NOMO-1 treated with dmso at 0.1 percent for 144 hours (cell line): Measurements from ENCODE around the gene PIM1.
"Not testable (repeated sequence)": the region's sequence is repeated elsewhere in the genome, so short reads cannot be mapped to it uniquely, and the experiment has no call there.

Experiments
- DNase-seq: peaks from one replicate; lab custom pipeline; 2025; ENCODE audit not compliant: unreplicated experiment; lab: John Stamatoyannopoulos, UW

Gene PIM1

DNA sequence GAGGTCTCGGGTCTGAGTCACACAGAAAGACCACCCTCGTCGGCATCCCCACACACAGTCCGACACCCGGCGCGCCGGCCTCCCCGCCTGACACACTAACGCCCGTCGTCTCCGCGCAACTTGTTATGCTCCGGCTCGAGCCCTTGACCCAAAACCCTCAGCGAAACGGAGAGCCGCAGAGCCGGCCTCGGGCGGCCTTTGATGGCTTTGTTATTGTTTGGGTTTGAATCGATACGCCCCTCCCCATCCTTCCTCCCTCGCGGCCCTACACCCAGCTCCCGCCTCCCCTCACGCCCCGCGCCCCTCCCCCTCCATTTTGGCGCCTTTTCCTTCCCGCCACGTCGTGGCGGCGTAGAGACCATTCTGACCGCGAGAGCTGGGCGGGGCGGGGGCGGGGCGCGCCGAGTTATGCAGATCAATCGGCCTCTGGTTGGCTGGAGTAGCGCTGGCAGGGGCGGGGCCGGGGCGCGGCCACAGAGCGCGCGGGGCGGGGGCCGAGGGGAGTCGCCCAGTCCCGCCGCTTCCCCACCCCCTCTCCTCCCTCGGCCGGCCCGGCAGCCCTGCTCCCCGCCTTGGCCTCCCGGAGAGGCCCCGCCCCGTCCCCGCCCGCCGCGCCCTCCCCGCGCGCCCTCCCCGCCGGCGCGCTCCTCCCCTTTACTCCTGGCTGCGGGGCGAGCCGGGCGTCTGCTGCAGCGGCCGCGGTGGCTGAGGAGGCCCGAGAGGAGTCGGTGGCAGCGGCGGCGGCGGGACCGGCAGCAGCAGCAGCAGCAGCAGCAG is at the start of gene PIM1:
Gene PIM1, plus strand, starts transcription at position 657 of the 777 bp plus-strand sequence. CDS start 424 bp downstream, outside the sequence.
- peak; percentile 88 for DNase-seq

DNA sequence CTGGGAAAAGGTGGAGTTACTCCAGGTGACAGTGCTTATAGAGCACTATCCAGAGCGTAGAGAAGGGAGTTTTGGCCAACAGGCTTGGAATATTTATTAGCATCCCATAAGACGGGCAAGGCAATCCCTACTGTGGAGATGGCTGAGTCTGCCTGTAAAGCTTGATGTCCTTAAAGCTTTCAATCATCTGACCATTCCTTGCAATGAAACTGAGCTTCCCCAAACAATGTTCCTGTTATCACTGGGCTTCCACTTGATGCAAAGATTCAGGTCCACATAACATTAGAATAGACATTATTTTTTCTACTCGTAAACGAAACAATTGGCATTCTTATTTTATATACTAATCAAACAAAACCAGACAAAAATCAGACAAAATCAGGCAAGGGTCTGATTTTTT is 48.4 kb upstream of the PIM1 start:
- DNase-seq, result no peak

DNA sequence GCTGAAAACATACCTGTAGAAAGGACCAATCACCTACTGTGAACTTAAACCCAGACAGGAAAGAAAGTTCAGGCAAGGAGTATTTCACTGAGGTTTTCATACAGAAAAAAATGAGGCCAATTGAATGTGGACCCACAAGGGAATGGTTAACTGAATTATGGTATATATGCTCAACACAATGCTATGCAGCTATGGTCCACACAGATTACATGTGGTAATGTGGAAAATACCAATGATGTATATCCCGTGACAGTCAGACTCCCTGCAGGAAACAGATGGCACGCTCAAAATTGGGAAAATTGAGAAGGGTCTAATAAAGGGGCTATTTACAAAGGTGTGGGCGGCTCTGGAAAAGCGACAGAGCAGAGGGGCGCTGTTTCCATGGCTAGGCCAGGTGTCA is 47.1 kb upstream of the PIM1 start:
- DNase-seq, result no peak

DNA sequence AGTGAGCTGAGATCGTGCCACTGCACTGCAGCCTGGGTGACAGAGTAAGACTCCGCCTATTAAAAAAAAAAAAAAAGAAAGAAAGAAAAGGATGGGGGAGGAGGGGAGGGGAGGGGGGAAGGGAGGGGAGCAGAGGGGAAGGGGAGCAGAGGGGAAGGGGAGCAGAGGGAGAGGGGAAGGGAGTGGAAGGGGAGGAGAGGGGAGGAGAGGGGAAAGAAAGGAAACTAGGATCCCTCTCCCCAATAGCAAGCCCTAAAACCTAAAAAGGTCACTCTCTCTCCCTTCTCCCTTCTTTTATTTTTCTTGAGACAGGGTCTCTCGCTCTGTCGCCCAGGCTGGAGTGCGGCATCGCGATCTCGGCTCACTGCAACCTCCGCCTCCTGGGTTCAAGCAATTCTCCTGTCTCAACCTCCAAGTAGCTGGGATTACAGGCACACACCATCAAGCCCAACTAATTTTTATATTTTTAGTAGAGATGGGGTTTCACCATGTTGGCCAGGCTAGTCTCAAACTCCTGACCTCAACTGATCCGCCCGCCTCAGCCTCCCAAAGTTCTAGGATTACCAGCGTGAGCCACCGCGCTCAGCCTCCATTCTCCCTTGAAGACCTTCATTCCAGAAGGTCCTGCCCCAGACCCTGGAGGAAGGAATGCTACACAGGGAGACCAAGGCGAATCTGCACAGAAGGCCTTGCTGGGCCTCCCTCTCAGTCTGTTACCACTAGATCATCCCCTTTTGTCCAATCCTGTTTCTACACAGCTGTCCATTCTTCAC is 45.8 kb upstream of the PIM1 start:
- no peak for DNase-seq

DNA sequence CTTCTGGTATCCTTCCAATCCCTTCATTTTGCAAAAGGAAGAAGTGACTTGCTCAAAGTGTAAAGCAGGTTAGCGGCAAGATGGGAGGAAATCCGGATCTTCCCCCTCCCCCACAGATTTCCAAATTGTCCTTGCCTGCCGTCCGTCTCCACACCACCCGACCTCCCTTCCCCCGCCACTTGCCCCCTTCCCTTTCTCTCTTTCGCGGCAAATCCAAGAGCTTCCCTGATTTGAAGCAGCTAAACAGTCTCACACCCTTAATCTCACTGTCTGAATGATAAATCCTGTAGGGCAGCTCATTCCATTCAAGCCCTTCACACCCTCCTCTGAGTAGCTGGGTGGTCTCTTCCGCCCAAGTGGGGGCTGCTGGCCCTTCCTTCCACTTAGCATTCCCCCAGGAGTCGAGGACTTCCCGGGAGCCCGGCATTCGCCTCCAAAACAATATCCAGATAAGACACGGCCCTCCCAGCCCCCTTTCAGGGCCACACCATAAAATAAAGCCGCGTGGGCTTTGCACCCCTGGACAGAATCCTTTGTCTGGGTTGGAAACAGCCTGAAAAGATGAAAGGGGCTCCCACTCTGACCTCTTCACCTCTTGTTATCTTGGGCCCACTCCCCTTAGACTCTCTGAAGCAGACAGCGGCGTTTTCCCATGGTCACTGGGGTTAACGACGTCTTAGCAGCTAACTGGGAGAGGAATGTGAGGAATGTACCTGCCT is 44.0 kb upstream of the PIM1 start:
- DNase-seq, result no peak

DNA sequence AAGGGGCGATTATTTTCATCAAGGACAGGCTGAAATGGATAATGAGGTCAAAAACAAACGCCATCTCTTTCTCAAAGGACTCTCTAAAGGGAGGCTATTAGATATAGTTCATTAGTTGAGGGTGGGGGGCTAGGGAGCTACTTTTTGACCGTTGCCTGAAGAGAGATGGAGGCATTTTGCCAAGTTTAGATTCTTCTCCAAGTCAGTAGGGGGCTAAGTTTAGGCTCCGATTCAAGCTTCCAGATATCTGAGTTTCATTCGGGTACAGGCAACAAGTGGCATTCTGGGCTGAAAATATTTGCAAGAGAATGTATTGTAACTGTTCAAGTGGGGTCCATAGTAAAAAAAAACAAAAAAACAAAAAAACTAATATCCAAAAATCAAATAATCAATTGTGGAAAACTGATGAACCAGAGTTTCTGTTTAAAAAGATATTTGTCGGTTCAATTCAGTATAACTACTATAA is 43.4 kb upstream of the PIM1 start:
- no peak for DNase-seq

DNA sequence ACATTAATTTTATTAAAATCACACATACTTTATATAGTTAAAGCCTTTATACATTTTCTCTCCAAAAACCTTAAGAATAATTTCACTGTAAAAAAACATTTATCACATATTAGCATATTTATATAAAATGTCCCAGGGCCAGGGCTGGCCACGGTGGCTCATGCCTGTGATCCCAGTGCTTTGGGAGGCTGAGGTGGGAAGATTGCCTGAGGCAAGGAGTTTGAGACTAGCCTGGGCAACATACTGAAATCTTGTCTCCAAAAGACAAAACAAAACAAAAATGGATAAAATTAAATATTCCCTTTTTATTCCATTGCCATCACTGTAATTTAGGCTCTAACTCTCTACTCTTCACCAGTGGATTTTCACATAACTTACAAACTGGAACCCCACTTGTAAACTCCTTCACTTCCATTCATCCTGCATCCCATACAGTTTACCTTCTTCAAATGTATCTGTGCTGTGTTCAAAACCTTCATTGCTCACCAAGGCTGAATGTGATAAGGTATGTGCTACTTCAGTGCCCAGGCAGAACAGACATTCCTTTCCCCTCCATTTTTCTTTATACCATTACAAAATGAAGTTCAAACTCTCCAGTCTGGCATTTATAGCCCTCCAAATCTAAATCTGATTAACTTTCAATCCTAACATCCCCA is 42.9 kb upstream of the PIM1 start:
- no peak for DNase-seq

DNA sequence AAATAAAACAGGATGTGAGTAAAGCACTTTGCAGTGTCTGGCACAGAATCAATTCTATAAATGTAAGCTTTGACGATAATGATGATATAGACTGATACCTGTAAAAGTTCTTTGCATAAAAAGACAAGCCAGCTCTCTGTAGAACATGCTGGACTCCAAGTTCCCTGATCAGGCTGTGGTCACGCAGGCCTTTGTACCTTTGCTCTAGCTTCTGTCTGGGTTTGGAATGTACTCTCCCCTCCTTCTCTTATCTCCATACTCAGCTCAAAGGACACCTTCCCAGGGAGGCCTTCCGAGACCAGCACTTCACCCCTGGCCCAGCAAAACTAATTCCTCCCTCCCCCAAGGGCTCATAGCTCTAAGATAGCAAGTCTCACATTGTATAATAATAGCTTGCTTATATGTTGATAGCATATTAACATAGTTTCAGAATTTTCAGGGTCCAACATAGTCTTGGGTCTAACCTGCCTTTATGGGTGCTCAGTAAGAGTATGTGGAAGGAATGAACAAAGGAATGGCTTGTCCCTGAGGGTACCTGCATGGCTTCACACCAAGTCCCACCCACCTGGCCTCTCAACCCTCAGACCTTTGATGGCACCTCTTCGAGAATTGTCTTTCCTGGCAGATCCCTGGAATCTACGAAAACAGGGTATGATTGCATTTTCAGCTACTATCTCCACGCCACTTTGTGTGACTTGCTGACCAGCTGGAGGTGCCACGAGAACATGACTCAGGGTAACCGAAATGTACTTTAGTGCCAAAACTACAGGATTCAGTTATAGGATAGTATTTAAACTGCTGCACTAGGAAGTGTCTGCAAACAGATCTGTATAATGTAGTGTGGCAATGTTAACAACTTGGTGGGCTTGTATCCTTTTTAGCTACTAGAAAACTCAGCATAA is 41.7 kb upstream of the PIM1 start:
- no peak for DNase-seq

DNA sequence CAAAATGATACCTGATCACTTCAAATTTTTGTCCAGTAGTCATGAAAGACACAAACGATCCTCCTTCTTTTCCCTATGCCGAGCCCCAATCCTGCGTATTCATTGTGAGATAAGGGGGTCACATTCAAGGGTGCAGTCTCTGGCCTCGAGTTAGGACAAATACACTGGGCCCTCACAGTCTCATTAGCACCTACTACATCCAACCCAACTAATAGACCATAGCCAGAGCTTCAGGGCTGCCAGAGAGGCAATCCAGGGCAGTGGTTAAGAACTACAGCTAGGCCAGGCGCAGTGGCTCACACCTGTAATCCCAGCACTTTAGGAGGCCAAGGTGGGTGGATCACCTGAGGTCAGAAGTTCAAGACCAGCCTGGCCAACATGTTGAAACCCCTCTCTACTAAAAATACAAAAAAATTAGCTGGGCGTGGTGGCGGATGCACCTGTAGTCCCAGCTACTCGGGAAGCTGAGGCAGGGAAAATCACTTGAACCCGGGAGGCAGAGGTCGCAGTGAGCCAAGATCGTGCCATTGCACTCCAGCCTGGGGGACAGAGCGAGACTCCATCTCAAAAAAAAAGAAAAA is 41.0 kb upstream of the PIM1 start:
- not testable (repeated sequence) for DNase-seq

DNA sequence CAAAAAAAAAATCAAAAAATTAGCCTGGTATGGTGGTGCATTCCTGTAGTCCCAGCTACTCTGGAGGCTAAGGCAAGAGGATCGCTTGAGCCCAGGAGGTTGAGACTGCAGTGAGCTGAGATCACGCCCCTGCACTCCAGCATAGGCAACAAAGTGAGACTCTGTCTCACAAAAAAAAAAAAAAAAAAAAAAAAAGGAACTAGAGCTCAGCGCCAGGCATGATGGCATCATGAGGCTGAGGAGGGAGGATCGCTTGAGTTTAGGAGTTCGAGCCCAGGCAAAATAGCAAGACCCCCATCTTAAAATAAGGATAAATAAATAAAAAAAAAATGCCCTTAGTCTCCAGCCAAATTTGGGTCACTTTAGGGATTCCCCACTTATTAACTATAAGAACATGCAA is 40.4 kb upstream of the PIM1 start:
- no peak for DNase-seq

DNA sequence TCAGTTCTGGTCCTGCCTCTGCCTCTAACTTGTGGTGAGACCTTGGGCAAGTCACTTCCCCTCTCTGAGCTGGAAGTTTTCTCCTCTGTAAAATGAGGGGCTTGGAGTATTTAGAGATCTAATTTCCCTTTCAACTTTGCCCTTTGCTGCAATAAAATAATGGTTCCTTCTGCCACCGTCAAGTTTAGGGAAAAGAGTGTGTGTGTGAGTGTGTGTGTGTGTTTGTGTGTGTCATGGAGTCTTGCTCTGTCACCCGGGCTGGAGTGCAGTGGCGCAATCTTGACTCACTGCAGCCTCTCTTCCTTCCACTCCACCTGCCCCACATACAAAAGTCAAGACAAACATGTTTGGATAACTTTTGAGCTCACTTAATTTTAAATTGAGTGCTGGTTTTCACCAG is 39.2 kb upstream of the PIM1 start:
- peak; percentile 63 for DNase-seq

DNA sequence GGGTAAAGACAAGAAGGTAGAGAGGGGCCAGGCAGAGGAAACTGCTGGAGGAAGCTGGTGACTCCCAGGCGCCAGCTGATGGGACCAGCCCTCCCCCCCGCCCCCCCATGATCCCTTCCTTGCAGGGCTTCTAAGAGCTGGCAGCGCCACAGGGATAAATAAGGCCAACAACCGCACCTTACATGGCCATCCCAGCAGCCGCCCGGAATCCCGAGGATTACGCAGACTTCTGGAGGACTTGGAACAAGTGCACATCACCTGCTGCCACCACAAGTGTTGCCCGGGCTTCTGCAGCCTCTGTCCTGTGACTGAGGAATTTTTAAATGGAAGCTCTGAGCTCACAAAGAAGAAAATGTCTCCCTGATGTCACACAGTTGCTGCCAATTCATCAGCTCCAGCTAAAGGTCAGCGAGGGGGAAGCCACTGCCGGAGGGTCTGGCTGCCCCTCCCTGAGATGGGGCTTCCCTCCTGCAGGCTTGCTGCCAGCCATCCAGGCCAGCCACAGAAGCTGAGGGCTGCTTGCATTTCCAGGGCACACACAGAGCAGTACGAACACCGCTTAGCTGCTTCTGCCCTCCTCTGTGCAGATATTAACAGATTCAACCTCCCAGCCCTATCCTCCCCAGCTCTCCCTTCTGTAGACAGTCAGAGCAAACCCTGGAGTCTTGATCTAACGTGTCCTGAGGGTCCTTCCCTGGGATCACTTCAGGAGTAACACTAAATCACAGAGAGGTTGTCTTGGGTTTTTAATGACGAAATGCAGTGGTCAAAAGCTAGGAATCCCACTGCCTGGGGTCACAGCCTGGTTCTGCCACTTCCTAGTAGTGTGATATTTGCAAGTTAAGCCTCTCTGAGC is 38.6 kb upstream of the PIM1 start:
- no peak for DNase-seq

DNA sequence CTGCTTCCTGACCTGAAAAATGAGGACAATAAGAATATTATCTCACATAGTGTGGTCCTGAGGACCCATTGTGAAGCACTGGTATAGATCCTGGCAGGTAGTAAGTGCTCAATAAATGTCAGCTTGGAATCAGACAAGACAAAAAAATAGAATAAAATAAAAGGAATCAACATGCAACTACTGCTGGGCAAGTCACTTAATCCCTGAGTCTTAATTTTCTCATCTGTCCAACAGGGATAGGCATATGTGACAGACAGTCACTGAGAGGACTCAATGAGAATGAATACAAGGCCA is 38.0 kb upstream of the PIM1 start:
- DNase-seq, result no peak

DNA sequence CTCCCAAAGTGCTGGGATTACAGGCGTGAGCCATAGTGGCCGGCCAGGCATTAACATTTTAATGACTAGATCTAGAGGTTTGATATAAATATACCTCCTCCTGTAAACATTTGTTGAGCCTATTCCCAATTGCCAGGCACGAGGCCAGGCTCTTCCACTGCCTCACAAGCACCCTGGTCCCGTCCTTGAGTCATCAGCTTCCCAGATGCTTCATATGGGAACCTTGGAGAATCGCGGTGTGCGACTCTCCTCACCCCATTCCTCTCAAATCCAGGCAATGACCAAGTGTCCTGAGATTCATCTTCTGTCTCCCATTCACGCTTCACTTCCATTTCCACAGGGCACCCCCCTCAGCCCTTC is 35.9 kb upstream of the PIM1 start:
- no peak for DNase-seq

DNA sequence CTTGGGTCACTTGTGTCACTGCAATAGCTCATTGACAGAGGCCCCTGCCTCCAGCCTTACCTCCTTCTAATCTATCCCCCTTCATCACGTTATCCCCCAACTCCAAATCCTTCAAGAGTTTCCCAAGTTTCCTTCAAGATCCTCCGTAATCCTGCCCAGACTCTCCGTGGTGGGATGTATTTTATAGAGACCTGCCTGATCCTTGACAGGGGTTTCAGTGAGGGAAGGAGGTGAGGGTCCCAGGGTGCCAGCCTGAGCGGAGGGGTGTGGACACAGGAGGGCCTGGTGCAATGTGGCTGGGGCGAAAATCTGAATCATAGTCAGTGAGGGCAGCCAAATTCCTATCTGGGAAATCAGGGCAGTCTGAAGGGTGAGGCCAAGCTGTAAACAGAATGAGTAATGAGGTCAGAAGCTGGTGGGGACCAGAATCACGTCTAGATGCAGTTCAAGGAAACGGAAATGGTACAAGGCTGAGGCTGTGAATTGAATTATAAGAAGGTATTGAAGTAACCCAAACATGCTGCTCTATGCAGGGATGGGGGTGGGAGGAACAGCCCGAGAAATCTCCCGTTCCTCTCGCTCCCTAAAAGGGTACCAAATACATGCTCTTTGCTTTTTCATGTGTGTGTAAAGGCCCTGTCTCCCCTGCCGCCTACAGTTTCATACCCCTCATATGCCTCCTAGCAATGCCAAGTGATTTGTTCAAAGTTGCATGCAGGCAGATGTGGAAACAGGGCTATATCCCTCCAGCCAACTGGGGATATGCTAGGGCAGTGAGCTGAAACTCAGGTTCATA is 35.4 kb upstream of the PIM1 start:
- DNase-seq, result no peak

DNA sequence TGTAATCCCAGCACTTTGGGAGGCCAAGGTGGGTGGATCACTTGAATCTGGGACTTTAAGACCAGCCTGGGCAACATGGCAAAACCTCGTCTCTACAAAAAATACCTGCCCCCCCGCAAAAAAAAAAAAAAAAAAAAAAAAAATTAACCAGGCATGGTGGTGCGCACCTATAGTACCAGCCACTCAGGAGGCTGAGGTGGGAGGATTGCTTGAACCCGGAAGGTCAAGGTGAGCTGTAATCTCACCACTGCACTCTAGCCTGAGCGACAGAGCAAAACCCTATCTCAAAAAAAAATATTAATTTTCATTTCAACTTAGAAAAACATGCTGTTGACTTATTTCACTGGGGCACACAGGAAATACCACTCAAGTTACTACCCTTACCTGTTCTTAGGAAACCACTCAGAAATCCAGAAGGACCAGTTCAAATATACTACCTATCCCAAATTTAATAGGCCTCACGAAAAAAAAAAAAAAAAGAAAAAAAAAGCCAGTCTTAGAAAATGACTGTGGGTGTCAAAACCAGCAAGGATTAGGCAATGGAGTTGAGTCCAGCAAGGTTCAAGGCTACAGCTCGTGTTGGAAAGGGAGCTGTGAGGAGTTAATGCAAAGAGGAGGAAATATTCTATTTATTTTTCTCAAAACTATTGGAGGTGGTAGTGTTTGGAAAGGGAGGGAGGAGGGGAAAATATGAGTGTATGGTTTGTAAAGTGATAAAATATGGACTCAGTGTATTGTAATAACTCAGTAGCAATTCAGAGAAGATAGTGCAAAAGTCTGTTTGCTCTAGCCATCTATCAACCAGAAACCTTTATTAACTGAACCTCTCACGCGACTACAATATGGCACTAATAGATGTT is 33.9 kb upstream of the PIM1 start:
- DNase-seq, result no peak

DNA sequence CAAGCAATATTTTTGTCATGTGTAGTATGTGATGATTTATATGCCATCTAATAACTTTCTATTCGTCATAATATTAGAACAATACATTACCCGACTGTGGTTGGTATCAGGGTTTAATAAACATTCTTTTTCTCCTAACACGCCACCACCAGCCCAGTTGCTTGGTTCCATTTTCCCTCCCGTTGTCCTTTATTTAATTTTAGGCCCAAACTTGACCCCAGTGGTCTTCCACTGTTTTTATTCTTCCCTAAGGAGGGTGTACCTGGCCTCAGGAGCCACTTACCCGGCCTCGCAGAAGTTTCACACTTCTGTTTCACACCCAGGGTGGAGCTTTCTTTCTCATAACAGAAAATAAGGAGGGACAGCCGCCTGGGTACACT is 33.1 kb upstream of the PIM1 start:
- DNase-seq, result no peak
